22Rv1 (cell line): ENCODE measurements around the gene DCLK2.

Experiments used
- H3K27ac ChIP-seq: fragments of 450-650 bp; 2 replicates; pipeline ENCODE4 v1.5.1; 2017
- ZFX ChIP-seq: fragments of 450-650 bp; IDR thresholded peaks from 2 replicates; pipeline ENCODE4 v1.6.1; 2017; ENCODE audit warnings: antibody characterized with exemption, borderline replicate concordance
- TF ChIP-seq, protein P1 (sequence below): fragments of 450-650 bp; IDR thresholded peaks from 2 replicates; pipeline ENCODE4 v1.5.1; 2017; ENCODE audit warnings: mild to moderate bottlenecking

DCLK2 gene

DNA sequence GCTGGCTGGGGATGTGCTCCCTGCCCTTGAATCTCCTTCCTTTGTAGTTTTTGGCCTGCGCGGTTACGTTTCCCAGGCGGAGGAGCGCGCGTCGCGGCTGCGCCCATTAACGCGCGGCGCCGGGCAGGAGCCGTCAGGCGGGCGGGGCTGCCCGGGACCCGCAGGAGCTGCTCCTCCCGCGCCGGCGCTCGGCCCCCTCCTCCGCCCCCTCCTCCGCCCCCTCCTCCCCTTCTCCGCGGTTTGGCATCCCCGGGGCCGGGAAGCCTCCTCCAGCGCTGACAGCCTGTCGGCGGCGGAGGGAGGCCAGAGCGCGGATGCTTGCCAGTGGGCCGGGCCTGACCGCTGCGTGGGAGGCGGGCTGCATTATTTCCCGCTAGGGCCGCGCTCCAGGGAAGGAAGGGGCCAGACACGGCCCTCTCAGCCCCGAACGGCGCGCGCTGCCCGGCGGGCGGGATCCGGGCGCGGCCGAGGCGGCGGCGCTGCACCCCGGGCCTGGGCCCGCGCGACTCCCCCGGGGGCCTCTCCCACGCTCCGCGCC, at the start of gene DCLK2:
Gene DCLK2, plus strand, starts transcription at position 405 of the 538 bp plus-strand sequence. CDS start 583 bp downstream, outside the sequence.
- TF ChIP-seq, protein P1, sequence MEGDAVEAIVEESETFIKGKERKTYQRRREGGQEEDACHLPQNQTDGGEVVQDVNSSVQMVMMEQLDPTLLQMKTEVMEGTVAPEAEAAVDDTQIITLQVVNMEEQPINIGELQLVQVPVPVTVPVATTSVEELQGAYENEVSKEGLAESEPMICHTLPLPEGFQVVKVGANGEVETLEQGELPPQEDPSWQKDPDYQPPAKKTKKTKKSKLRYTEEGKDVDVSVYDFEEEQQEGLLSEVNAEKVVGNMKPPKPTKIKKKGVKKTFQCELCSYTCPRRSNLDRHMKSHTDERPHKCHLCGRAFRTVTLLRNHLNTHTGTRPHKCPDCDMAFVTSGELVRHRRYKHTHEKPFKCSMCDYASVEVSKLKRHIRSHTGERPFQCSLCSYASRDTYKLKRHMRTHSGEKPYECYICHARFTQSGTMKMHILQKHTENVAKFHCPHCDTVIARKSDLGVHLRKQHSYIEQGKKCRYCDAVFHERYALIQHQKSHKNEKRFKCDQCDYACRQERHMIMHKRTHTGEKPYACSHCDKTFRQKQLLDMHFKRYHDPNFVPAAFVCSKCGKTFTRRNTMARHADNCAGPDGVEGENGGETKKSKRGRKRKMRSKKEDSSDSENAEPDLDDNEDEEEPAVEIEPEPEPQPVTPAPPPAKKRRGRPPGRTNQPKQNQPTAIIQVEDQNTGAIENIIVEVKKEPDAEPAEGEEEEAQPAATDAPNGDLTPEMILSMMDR: no peak
- TF ChIP-seq ZFX: no peak
- H3K27ac ChIP-seq: peak within 1 kb of the TSS; percentile 77

DNA sequence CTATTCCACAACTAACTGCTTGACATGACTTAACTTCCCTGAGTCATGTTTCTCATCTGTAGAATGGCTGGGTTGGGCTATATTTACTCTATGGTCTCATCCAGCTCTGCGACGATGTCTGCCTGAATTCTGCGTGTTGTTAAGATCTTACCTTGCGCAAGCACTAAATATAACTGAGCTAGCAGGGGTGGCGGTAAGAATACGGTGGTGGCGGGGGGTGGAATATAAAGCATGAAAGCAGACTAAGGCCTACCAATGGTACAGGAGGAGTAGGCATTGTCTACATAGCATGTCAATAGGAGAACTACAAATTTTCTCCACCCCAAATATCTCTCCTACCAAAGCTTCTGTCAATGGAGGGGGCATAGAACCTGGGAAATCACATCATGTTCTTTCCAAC, 45.7 kb upstream of the DCLK2 start:
- TF ChIP-seq, protein P1: no peak
- TF ChIP-seq ZFX: no peak
- no peak overlapping the region for H3K27ac ChIP-seq

DNA sequence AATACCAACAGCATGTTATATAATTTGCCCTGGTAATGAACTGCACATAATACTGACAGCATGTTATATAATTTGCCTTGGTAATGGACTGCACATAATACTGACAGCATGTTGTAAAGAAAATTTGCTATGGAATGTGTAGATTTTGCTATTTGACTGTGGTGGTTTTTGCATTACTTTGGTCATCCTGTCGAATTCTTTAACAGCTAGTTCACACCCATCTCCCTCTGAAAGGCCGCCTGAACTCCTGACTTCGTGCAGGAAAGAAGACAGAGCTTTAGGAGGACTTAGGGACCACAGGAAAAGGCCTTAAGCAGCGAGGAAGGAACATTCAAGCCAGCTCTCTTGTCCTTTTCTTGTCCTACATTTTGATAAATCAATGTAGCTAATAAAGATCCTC, 45.2 kb upstream of the DCLK2 start:
- no peak overlapping the region for H3K27ac ChIP-seq
- TF ChIP-seq, protein P1: no peak
- no peak for TF ChIP-seq ZFX

DNA sequence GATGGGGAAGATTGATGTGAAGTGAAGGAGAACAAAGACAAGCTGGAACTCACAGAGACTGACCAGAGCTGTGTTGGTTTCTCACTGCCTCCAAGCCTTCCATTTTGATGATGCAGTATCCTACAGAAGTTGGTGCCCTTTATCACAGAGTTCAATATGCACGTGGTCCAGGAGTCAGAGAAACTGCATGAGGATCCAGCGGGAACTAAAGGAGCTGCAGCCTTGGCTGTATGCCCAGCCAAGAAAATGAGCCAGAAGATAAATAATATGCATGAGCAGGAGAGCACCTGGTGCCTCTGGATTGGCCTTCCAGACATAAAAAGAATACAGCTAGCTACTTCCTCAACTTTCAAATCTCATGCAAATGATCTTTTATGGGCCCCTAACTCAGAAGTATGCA, 44.3 kb upstream of the DCLK2 start:
- H3K27ac ChIP-seq: no peak overlapping the region
- TF ChIP-seq ZFX: no peak
- TF ChIP-seq, protein P1: no peak

DNA sequence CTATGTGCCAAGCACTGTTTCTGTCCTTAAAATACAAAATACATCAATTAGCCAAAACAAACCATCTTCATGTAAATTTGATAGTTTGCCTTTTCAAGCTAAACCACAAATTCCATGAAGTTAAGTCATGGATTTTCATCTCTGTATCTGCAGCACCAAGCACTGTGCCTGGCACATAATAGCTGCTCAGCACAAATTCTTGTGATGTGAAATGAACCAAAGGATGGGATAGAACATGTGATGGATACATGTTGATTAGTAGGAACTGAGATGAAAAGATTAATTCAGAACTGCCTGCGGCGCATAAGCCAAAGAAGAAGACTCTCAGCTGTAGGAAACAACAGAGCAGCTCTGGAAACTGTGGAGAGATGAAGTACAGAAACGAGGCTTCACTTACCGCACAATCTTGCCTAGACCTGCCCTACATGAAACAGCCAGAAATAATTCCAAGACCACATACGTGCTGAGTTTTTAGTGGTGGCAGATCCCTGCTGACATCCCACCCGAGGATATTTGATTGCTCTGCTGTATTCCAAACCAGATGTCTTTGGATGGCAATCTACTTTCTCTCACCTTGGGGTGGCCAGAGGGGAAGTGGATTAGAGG, 40.9 kb upstream of the DCLK2 start:
- no peak for TF ChIP-seq ZFX
- TF ChIP-seq, protein P1: no peak
- no peak overlapping the region for H3K27ac ChIP-seq

DNA sequence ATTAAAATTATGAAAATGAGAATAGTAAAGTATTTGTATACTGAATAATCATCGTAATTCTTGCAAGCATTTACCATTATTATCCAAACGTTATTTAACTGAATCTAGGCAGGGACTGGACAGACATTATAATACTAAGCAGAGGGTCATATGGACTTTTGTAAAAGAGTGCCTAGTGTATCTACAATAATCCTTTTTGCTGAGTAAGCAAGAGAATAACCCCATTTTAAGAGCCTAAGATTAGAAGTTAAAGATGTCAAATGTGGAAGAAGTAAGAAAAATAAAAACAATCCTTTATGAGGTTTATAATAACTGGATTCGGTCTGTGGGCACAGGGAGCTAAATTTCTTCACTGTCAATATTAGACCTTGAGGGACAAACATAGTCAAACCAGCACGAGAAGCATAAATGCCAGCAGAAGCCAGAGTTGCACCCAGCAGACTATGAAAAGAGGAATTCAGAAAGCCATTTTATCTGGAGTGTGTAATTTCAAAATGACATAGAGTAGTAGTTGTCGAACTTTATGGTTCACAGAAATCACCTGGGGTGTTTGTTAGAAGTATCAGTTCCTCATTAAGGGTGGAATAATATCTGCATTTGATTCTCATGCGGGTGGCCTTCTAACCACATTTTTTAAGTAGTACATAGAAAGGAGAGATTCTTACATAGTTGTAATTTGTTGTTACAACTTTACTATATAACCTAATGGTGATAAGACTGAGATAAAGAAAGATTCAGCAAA, 39.7 kb upstream of the DCLK2 start:
- H3K27ac ChIP-seq: no peak overlapping the region

More for the DNA sequence above, 39.7 kb upstream of the DCLK2 start:
- TF ChIP-seq ZFX: no peak
- TF ChIP-seq, protein P1: no peak
